Measurements from ENCODE around the gene LUC7L3.

The LUC7L3 gene

DNA sequence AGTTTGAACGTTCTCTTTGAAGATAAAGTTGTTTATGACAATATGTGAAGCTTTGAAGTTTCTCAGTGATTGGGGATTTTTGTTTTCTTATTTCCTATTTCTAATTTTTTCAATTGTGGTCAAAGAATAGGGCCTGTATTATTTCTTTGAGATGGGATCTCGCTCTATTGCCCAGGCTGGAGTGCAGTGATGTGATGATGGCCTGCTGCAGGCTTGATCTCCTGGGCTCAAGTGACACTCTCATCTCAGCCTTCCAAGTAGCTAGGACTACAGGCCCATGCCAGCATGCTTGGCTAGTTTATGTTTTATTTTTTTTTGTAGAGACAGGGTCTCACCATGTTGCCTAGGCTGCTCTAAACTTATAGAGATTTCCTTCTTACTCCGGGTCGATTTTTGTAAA is 59.6 kb downstream of the LUC7L3 start:
- POLR2A ChIA-PET: no interaction called here
- CTCF ChIA-PET: interaction anchor here (1.0 to 10.7 kb wide), 4 partner anchors 12 to 66 kb away, joined by 3 to 301 read pairs (median 4); no protein-coding TSS in a partner anchor
- TF ChIP-seq, protein P1, sequence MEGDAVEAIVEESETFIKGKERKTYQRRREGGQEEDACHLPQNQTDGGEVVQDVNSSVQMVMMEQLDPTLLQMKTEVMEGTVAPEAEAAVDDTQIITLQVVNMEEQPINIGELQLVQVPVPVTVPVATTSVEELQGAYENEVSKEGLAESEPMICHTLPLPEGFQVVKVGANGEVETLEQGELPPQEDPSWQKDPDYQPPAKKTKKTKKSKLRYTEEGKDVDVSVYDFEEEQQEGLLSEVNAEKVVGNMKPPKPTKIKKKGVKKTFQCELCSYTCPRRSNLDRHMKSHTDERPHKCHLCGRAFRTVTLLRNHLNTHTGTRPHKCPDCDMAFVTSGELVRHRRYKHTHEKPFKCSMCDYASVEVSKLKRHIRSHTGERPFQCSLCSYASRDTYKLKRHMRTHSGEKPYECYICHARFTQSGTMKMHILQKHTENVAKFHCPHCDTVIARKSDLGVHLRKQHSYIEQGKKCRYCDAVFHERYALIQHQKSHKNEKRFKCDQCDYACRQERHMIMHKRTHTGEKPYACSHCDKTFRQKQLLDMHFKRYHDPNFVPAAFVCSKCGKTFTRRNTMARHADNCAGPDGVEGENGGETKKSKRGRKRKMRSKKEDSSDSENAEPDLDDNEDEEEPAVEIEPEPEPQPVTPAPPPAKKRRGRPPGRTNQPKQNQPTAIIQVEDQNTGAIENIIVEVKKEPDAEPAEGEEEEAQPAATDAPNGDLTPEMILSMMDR (IDR thresholded peaks at IDR 0.05; ENCODE audit: control extremely low read depth, extremely low read depth, low read depth, missing control alignments): no peak
- no peak for DNase-seq (ENCODE audit: extremely low spot score)

GRCh38 chr17:50779747-50780353 is 60.4 kb downstream of the LUC7L3 start:
- POLR2A ChIA-PET: no interaction called here
- CTCF ChIA-PET: interaction anchor here (1.8 to 10.7 kb wide), 2 partner anchors 16 to 65 kb away, joined by 5 to 301 read pairs; no protein-coding TSS in a partner anchor

DNA sequence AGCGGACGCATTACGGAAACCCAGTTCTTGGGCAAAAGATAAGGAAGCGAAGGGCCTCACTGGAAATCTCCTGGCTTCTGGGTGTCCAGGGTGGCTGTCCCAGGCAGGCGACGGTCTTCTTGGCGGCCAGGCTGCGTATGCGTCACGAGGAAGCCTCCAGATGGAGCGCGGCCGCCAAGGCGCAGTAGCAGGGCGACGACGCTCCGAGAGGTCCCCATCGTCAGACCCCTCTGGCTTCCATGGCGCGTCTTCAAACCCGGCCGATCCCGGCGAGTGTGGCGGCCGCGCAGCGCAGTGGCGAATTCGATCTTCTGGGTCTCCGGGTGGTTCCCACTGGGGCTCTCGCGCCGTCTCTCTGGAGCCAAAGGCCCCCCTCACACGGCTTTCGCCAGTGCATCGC is 61.8 kb downstream of the LUC7L3 start:
- TF ChIP-seq, protein P1 (IDR thresholded peaks at IDR 0.05; ENCODE audit: control extremely low read depth, extremely low read depth, low read depth, missing control alignments): no peak
- POLR2A ChIA-PET: no interaction called here
- no peak for DNase-seq (ENCODE audit: extremely low spot score)
- CTCF ChIA-PET: interaction anchor here (5.5 to 10.7 kb wide), 2 partner anchors 17 to 64 kb away, joined by 85 to 301 read pairs; partner anchors contain the start of gene ANKRD40CL

More at GRCh38 chr17:50779747-50780353, 60.4 kb downstream of the LUC7L3 start:
- TF ChIP-seq, protein P1 (IDR thresholded peaks at IDR 0.05; ENCODE audit: control extremely low read depth, extremely low read depth, low read depth, missing control alignments): no peak
- no peak for DNase-seq (ENCODE audit: extremely low spot score)

- ChIA-PET POLR2A (interaction anchor here (1.0 kb wide), 1 partner anchor 83 kb away, joined by 5 read pairs; the partner anchor contains the start of gene TOB1), CTCF (interaction anchor here (0.6 to 10.7 kb wide), 42 partner anchors 9 to 304 kb away, joined by 3 to 301 read pairs (median 6); partner anchors contain the start of genes ANKRD40CL, TOB1 and WFIKKN2)
- peak; percentile 89 for DNase-seq (ENCODE audit: extremely low spot score)
- TF ChIP-seq, protein P1 (IDR thresholded peaks at IDR 0.05; ENCODE audit: control extremely low read depth, extremely low read depth, low read depth, missing control alignments): peak; percentile 99
These were observed 63.8 kb downstream of the LUC7L3 start for GRCh38 chr17:50783193-50783660.

DNA sequence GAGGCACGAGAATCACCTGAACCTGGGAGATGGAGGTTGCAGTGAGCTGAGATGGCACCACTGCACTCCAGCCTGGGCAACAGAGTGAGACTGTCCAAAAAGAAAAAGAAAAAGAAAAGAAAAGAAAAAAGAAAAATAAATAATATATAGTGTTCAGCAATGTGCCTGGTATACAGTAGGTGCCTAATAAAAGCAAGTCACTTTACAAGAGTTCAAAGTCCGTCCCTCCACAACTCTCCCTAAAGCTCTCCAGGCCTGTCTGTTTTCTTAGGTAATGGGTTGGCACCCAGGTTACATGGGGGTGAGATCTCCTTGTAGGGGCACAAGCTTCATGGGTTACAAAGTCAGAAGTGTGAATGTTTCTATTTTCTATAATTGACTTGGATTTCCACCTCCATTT is 64.5 kb downstream of the LUC7L3 start:
- CTCF ChIA-PET: interaction anchor here (0.8 to 10.7 kb wide), 28 partner anchors 8 to 195 kb away, joined by 3 to 301 read pairs (median 11); partner anchors contain the start of genes ANKRD40CL and WFIKKN2
- no peak for DNase-seq (ENCODE audit: extremely low spot score)
- POLR2A ChIA-PET: no interaction called here
- TF ChIP-seq, protein P1 (IDR thresholded peaks at IDR 0.05; ENCODE audit: control extremely low read depth, extremely low read depth, low read depth, missing control alignments): no peak

DNA sequence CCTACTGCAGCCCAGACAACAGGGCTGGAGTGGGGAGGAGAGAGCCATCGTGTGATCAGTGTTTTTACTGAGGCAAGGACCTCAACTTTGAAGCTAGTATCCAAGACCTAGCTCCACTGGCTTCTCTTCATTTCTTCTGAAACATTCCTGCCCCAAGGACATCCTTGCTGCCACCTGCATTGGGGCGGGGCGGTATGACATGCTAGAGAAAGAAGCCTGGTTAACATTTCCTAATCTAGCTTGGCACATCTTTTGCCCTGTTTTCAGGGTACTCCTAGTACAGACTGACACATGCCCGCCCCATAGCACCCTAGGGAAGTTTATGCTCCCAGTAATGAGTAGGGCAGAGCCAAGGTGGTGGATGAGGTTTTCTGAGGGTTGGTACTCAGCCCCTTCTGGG is 65.7 kb downstream of the LUC7L3 start:
- ChIA-PET POLR2A (interaction anchor here (0.7 kb wide), 1 partner anchor 80 kb away, joined by 3 read pairs; no protein-coding TSS in a partner anchor), CTCF (interaction anchor here (1.0 to 10.7 kb wide), 16 partner anchors 9 to 368 kb away, joined by 3 to 301 read pairs (median 12); partner anchors contain the start of genes ANKRD40CL, NME1, RSAD1 and WFIKKN2)
- TF ChIP-seq, protein P1 (IDR thresholded peaks at IDR 0.05; ENCODE audit: control extremely low read depth, extremely low read depth, low read depth, missing control alignments): no peak
- DNase-seq (ENCODE audit: extremely low spot score): no peak
